Esophagus muscularis mucosa (tissue), 4 donors: ENCODE results near the gene SOS1. TPM values are rescaled to one million over a fixed set of nuclear protein-coding genes. Genes with fewer than 3 reads are reported as not detected.

Source experiments
- DNase-seq: peaks from one replicate; pipeline ENCODE4 v3.0.0-alpha.2; 2017; ENCODE audit errors: extremely low spot score
- H3K27ac ChIP-seq, 4 donors: fragments of 200-600 bp; sonication (generic); replicated peaks in 1 of 4; 1 replicate in 3 of 4; 2 replicates in 1 of 4; pipeline ENCODE4 v1.5.1; 2016 to 2019; ENCODE audit warnings: mild to moderate bottlenecking in 1 of 4
- H3K27me3 ChIP-seq, 4 donors: fragments of 200-600 bp; sonication (generic); one replicate each; pipeline versions ENCODE4 v1.5.1 to v1.6.0; 2016 to 2019
- H3K36me3 ChIP-seq, 4 donors: fragments of 200-600 bp; sonication (generic); one replicate each; pipeline ENCODE4 v1.5.1; 2016 to 2019
- H3K4me1 ChIP-seq, 4 donors: fragments of 200-600 bp; sonication (generic); one replicate each; pipeline ENCODE4 v1.5.1; 2016 to 2019
- H3K4me3 ChIP-seq, 4 donors: fragments of 200-600 bp; sonication (generic); 1 replicate in 2 of 4; 2 replicates in 2 of 4; pipeline ENCODE4 v1.5.1; 2016 to 2019; ENCODE audit warnings: mild to moderate bottlenecking in 4 of 4, moderate library complexity in 1 of 4
- H3K9me3 ChIP-seq, 4 donors: fragments of 200-600 bp; sonication (generic); 1 replicate in 3 of 4; 2 replicates in 1 of 4; pipeline ENCODE4 v1.5.1; 2016 to 2019
- CTCF ChIP-seq, 3 experiments: fragments of 200-600 bp in 2 of 3; fragments of 450-650 bp in 1 of 3; sonication (generic) in 2 of 3; IDR thresholded peaks; one replicate each; pipeline ENCODE4 v1.5.1; 2017 to 2019; ENCODE audit warnings: antibody characterized with exemption in 3 of 3, mild to moderate bottlenecking in 2 of 3, moderate library complexity in 1 of 3
- EP300 ChIP-seq: sonication (generic); formaldehyde crosslinking; IDR thresholded peaks from one replicate; pipeline ENCODE4 v1.6.1; 2017; ENCODE audit warnings: antibody characterized with exemption
- POLR2A ChIP-seq: fragments of 450-650 bp; IDR thresholded peaks from one replicate; pipeline ENCODE4 v1.6.1; 2017; ENCODE audit warnings: antibody characterized with exemption, moderate library complexity, mild to moderate bottlenecking, low read depth
- POLR2AphosphoS5 ChIP-seq, 2 donors: sonication (generic); formaldehyde crosslinking; IDR thresholded peaks; one replicate each; pipeline ENCODE4 v1.6.1; 2017; ENCODE audit warnings: antibody characterized with exemption in 2 of 2
- WGBS: methylation state at CpG from one replicate; pipeline ENCODE4 v1.1.5; 2018; 5-methylcytosine and 5-hydroxymethylcytosine counted together
- intact Hi-C: fragments of 100-400 bp; cut with DNase I; formaldehyde crosslinking; loops from one replicate; pipeline ENCODE4 v1.15.1; 2023
- total RNA-seq, 4 donors: library from RNA; depleted of rRNA; stranded (reverse); fragments of >200 nt; gene quantifications; one replicate each; pipeline versions ENCODE4 v1.1.0 to v1.2.1, GENCODE V29; 2016

Gene SOS1
- total RNA-seq, 4 donors from 2014 or later = 33.3 to 48.6 (median 35.7) TPM

GRCh38 chr2:38959938-38960608 is 160.8 kb downstream of the SOS1 start:
- peak overlapping the region; percentile 55 to 65 (median 55) for H3K4me3 ChIP-seq
- H3K4me1 ChIP-seq = peaks cover 10 to 13% (median 13%) of the 10 kb centered on the region in 4 donors
- TF ChIP-seq EP300 (no peak), POLR2A (no peak), CTCF (IDR thresholded peaks at IDR 0.05) (peak in 2 of 3 experiments; percentile 7 to 28), POLR2AphosphoS5 (IDR thresholded peaks at IDR 0.05) (peak in 1 of 2 donors; percentile 35)
- intact Hi-C loops = no loop called here
- H3K36me3 ChIP-seq = no peaks in the 10 kb centered on the region
- no peaks in the 10 kb centered on the region for H3K9me3 ChIP-seq
- 29% methylated on average over 34 of the region's 97 CpGs for WGBS
- H3K27ac ChIP-seq = peak overlapping the region in 1 of 4 donors; percentile 22
- no peak for DNase-seq
- no peaks in the 10 kb centered on the region for H3K27me3 ChIP-seq

GRCh38 chr2:38959466-38959865 is 161.4 kb downstream of the SOS1 start:
- intact Hi-C loops = no loop called here
- Histone ChIP-seq H3K9me3 (no peaks in the 10 kb centered on the region), H3K4me1 (peaks cover 10 to 13% (median 13%) of the 10 kb centered on the region in 4 donors), H3K27me3 (no peaks in the 10 kb centered on the region), H3K27ac (no peak overlapping the region), H3K4me3 (peak overlapping the region; percentile 55 to 65 (median 55)), H3K36me3 (no peaks in the 10 kb centered on the region)
- WGBS = 93% methylated on average over 13 of the region's 24 CpGs
- no peak for DNase-seq
- TF ChIP-seq POLR2AphosphoS5 (IDR thresholded peaks at IDR 0.05) = no peak
- no peak for TF ChIP-seq EP300
- TF ChIP-seq POLR2A = no peak
- no peak for TF ChIP-seq CTCF (IDR thresholded peaks at IDR 0.05)

GRCh38 chr2:38957972-38958371 is 162.9 kb downstream of the SOS1 start:
- Histone ChIP-seq H3K36me3 (no peaks in the 10 kb centered on the region), H3K27ac (no peak overlapping the region), H3K4me3 (no peak overlapping the region), H3K27me3 (no peaks in the 10 kb centered on the region), H3K4me1 (peaks cover 10 to 13% (median 13%) of the 10 kb centered on the region in 4 donors), H3K9me3 (no peaks in the 10 kb centered on the region)
- intact Hi-C loops = no loop called here
- DNase-seq = no peak
- WGBS = 95% methylated on average over 5 of the region's 5 CpGs
- TF ChIP-seq POLR2A (no peak), CTCF (IDR thresholded peaks at IDR 0.05) (no peak), POLR2AphosphoS5 (IDR thresholded peaks at IDR 0.05) (no peak), EP300 (no peak)

- intact Hi-C loops = no loop called here
- no peak overlapping the region for H3K4me3 ChIP-seq
- no peak overlapping the region for H3K27ac ChIP-seq
- no peaks in the 10 kb centered on the region for H3K36me3 ChIP-seq
- no peaks in the 10 kb centered on the region for H3K27me3 ChIP-seq
- no peak for DNase-seq
- peaks cover 0 to 7% (median 0%) of the 10 kb centered on the region in 4 donors for H3K4me1 ChIP-seq
- TF ChIP-seq POLR2AphosphoS5 (IDR thresholded peaks at IDR 0.05) = no peak
- TF ChIP-seq CTCF (IDR thresholded peaks at IDR 0.05) = no peak
- no peak for TF ChIP-seq EP300
- no peak for TF ChIP-seq POLR2A
- no peaks in the 10 kb centered on the region for H3K9me3 ChIP-seq
Measured at GRCh38 chr2:38951766-38952165, 169.1 kb downstream of the SOS1 start.
